Left cardiac atrium (tissue), 4 donors: ENCODE data around the gene SLIT3. TPM values are rescaled to one million over a fixed set of nuclear protein-coding genes. Genes with fewer than 3 reads are reported as not detected.
"Not testable (repeated sequence)": the region's sequence is repeated elsewhere in the genome, so short reads cannot be mapped to it uniquely, and the experiment has no call there.

ENCODE experiments used
- ATAC-seq, 2 donors: fragments of 200-7000 bp; cut with Tn5 transposase; one replicate each; pipeline ENCODE4 v1.9.1; 2020; ENCODE audit warnings: mild to moderate bottlenecking in 2 of 2, moderate library complexity in 2 of 2
- DNase-seq: peaks from one replicate; pipeline ENCODE4 v3.0.0-alpha.2; 2020
- intact Hi-C, 2 donors: fragments of 100-400 bp; cut with DNase I; formaldehyde crosslinking; loops; one replicate each; pipeline versions ENCODE4 v1.14.1 to v1.15.1; 2022 to 2023
- total RNA-seq, 2 donors: library from RNA; stranded (reverse); fragmentation: NEBNext Ultra II Directional; extraction: Animal tissue kit (Norgen Biotek cat#: 25700); gene quantifications; one replicate each; pipeline ENCODE4 v1.2.1, GENCODE V29; 2021
- donor health status: DM: no; HTN: yes; CAD: no.
- donor health status: DM: no; HTN: yes; CAD: no; lungs with severe emphysema.
- donor health status: DM: yes; HTN: yes; CAD: no.
- donor health status: Dilated cardiomyopathy.

Gene SLIT3
- total RNA-seq, 2 donors from 2014 or later, result 71.1 to 117 TPM

- DNase-seq, result no peak
- ATAC-seq, result peak in 1 of 2 donors; percentile 24
- intact Hi-C loops, result no loop called here
These were observed 169.2 kb downstream of the SLIT3 start for GRCh38 chr5:169131616-169132301.

- peak; percentile 28 for DNase-seq
- intact Hi-C loops, result no loop called here
- peak in 1 of 2 donors; percentile 63 for ATAC-seq
These were observed 172.3 kb downstream of the SLIT3 start for GRCh38 chr5:169128679-169129078.

GRCh38 chr5:169127431-169127830 is 173.5 kb downstream of the SLIT3 start:
- ATAC-seq, result no peak
- intact Hi-C loops, result no loop called here
- no peak for DNase-seq

- intact Hi-C loops, result no loop called here
- ATAC-seq, result peak in 1 of 2 donors; percentile 73
- DNase-seq, result no peak
These were observed 174.4 kb downstream of the SLIT3 start for GRCh38 chr5:169126481-169127021.

- DNase-seq, result no peak
- intact Hi-C loops, result no loop called here
- ATAC-seq, result no peak
These were observed 175.4 kb downstream of the SLIT3 start for GRCh38 chr5:169125571-169125970.

- ATAC-seq, result no peak
- DNase-seq, result no peak
- intact Hi-C loops, result no loop called here
These were observed 178.0 kb downstream of the SLIT3 start for GRCh38 chr5:169122951-169123350.

GRCh38 chr5:169121630-169122420 is 179.1 kb downstream of the SLIT3 start:
- intact Hi-C loops, result no loop called here
- DNase-seq, result no peak

GRCh38 chr5:169119288-169120048 is 181.5 kb downstream of the SLIT3 start:
- intact Hi-C loops, result no loop called here
- ATAC-seq, result no peak
- DNase-seq, result no peak

More at GRCh38 chr5:169121630-169122420, 179.1 kb downstream of the SLIT3 start:
- no peak for ATAC-seq

GRCh38 chr5:169116961-169117461 is 183.9 kb downstream of the SLIT3 start:
- ATAC-seq (peak; percentile 64 to 71), DNase-seq (no peak)
- intact Hi-C loops, result no loop called here

- ATAC-seq (no peak), DNase-seq (no peak)
- intact Hi-C loops, result no loop called here
These were observed 185.3 kb downstream of the SLIT3 start for GRCh38 chr5:169115461-169116124.

- peak in 1 of 2 donors; percentile 36 for ATAC-seq
- DNase-seq, result no peak
- intact Hi-C loops, result no loop called here
These were observed 186.4 kb downstream of the SLIT3 start for GRCh38 chr5:169114466-169115065.

- ATAC-seq (no peak), DNase-seq (no peak)
- intact Hi-C loops, result no loop called here
These were observed 188.9 kb downstream of the SLIT3 start for GRCh38 chr5:169112016-169112415.

GRCh38 chr5:169106911-169107706 is 193.8 kb downstream of the SLIT3 start:
- intact Hi-C loops, result no loop called here
- DNase-seq (no peak), ATAC-seq (peak in 1 of 2 donors; percentile 31)

- intact Hi-C loops, ATAC-seq, DNase-seq: not testable (repeated sequence)
These were observed 195.4 kb downstream of the SLIT3 start for GRCh38 chr5:169105582-169105981.

GRCh38 chr5:169104937-169105494 is 195.9 kb downstream of the SLIT3 start:
- intact Hi-C loops, result no loop called here
- DNase-seq (no peak), ATAC-seq (no peak)

- no peak for ATAC-seq
- intact Hi-C loops, result no loop called here
- DNase-seq, result no peak
These were observed 197.3 kb downstream of the SLIT3 start for GRCh38 chr5:169103586-169104181.

GRCh38 chr5:169101966-169102365 is 199.0 kb downstream of the SLIT3 start:
- no peak for ATAC-seq

More at GRCh38 chr5:169101966-169102365, 199.0 kb downstream of the SLIT3 start:
- intact Hi-C loops, result no loop called here
- no peak for DNase-seq
